SU-DHL-6 (cell line): Measurements from ENCODE around the gene ADK.

ENCODE experiments used
- H2AFZ ChIP-seq: fragments of 200-600 bp; sonication (generic); 2 replicates; pipeline ENCODE4 v1.6.1; 2014; ENCODE audit warnings: low read depth, mild to moderate bottlenecking, moderate library complexity, mixed read lengths, antibody characterized with exemption, low read length; ENCODE audit not compliant: severe bottlenecking
- H3F3A ChIP-seq: fragments of 200-600 bp; shearing (Covaris generic); 2 replicates; pipeline ENCODE4 v1.6.0; 2016; ENCODE audit warnings: antibody characterized with exemption, mild to moderate bottlenecking; ENCODE audit not compliant: insufficient read depth
- H3K27ac ChIP-seq: fragments of 200-600 bp; sonication (generic); 2 replicates; pipeline ENCODE4 v1.5.1; 2016; ENCODE audit warnings: low read depth, mild to moderate bottlenecking, low read length, moderate library complexity, mixed read lengths
- H3K27me3 ChIP-seq: fragments of 200-600 bp; sonication (generic), shearing (Covaris generic); 2 replicates; pipeline ENCODE4 v1.6.0; 2014; ENCODE audit warnings: mild to moderate bottlenecking, low read length
- H3K36me3 ChIP-seq: fragments of 200-600 bp; sonication (generic); 2 replicates; pipeline ENCODE4 v1.6.1; 2014; ENCODE audit warnings: mild to moderate bottlenecking, low read length, mixed read lengths
- H3K4me2 ChIP-seq: fragments of 300-600, 200-600 bp; shearing (Covaris generic), sonication (generic); 2 replicates; pipeline ENCODE4 v1.6.0; 2014; ENCODE audit warnings: low read length, low read depth, mild to moderate bottlenecking; ENCODE audit not compliant: poor library complexity, severe bottlenecking
- H3K4me3 ChIP-seq: fragments of 200-600 bp; sonication (generic); 2 replicates; pipeline ENCODE4 v1.5.1; 2014; ENCODE audit warnings: antibody characterized with exemption, low read length, mild to moderate bottlenecking, mixed read lengths; ENCODE audit not compliant: insufficient read depth, poor library complexity, severe bottlenecking
- H3K79me2 ChIP-seq: fragments of 200-600 bp; sonication (generic); 2 replicates; pipeline ENCODE4 v1.6.1; 2014; ENCODE audit warnings: mild to moderate bottlenecking, low read length, moderate library complexity; ENCODE audit not compliant: insufficient read depth
- H3K9ac ChIP-seq: fragments of 200-600 bp; sonication (generic); 2 replicates; pipeline ENCODE4 v1.7.0; 2014; ENCODE audit warnings: mild to moderate bottlenecking, low read length
- H3K9me2 ChIP-seq: fragments of 200-600 bp; sonication (generic); replicated peaks from 2 replicates; pipeline ENCODE4 v1.6.1; 2014; ENCODE audit warnings: low read length; ENCODE audit not compliant: insufficient read depth
- H3K9me3 ChIP-seq: fragments of 200-600 bp; sonication (generic); 2 replicates; pipeline ENCODE4 v1.6.1; 2014; ENCODE audit warnings: low read length, mixed read lengths; ENCODE audit not compliant: insufficient read depth
- H4K20me1 ChIP-seq: fragments of 200-600 bp; sonication (generic); 2 replicates; pipeline ENCODE4 v1.6.1; 2014; ENCODE audit warnings: low read depth, mild to moderate bottlenecking, antibody characterized with exemption, low read length, moderate library complexity, mixed read lengths
- CTCF ChIP-seq: fragments of 200-600 bp; sonication (generic); IDR thresholded peaks from one replicate; pipeline ENCODE4 v1.5.1; 2017; ENCODE audit warnings: antibody characterized with exemption, mild to moderate bottlenecking, low read length, moderate library complexity; ENCODE audit not compliant: insufficient read depth, poor library complexity, severe bottlenecking
- EZH2phosphoT487 ChIP-seq: fragments of 200-600 bp; sonication (generic), shearing (Covaris generic); conservative IDR thresholded peaks from 2 replicates; pipeline ENCODE4 v1.6.1; 2018; ENCODE audit warnings: mild to moderate bottlenecking, antibody characterized with exemption, low read length, moderate library complexity, mixed read lengths

ADK gene

GRCh38 chr10:74651565-74651964 is 500.5 kb downstream of the ADK start:
- Histone ChIP-seq H3K79me2 (no peaks in the 10 kb centered on the region), H3K9me3 (no peaks in the 10 kb centered on the region), H3K4me2 (no peak overlapping the region), H4K20me1 (no peaks in the 10 kb centered on the region), H3K4me3 (no peak overlapping the region), H3K9ac (no peak overlapping the region), H3K27me3 (no peaks in the 10 kb centered on the region), H3K36me3 (no peaks in the 10 kb centered on the region), H3K27ac (no peak overlapping the region), H3K9me2 (no peaks in the 10 kb centered on the region), H3F3A (no peaks in the 10 kb centered on the region), H2AFZ (no peak overlapping the region)
- TF ChIP-seq EZH2phosphoT487 (no peak), CTCF (no peak)

GRCh38 chr10:74652664-74653063 is 501.6 kb downstream of the ADK start:
- Histone ChIP-seq H2AFZ (no peak overlapping the region), H3K9ac (no peak overlapping the region), H3F3A (no peaks in the 10 kb centered on the region), H3K9me3 (no peaks in the 10 kb centered on the region), H3K27me3 (no peaks in the 10 kb centered on the region), H3K9me2 (no peaks in the 10 kb centered on the region), H3K36me3 (no peaks in the 10 kb centered on the region), H3K27ac (no peak overlapping the region), H4K20me1 (no peaks in the 10 kb centered on the region), H3K4me3 (no peak overlapping the region), H3K4me2 (no peak overlapping the region), H3K79me2 (no peaks in the 10 kb centered on the region)
- TF ChIP-seq CTCF: no peak
- no peak for TF ChIP-seq EZH2phosphoT487

GRCh38 chr10:74658511-74658910 is 507.5 kb downstream of the ADK start:
- TF ChIP-seq CTCF (no peak), EZH2phosphoT487 (no peak)
- H3F3A ChIP-seq: no peaks in the 10 kb centered on the region
- H4K20me1 ChIP-seq: no peaks in the 10 kb centered on the region
- no peak overlapping the region for H3K4me3 ChIP-seq
- H3K4me2 ChIP-seq: no peak overlapping the region
- H3K27me3 ChIP-seq: no peaks in the 10 kb centered on the region
- H3K9me3 ChIP-seq: no peaks in the 10 kb centered on the region
- H3K27ac ChIP-seq: no peak overlapping the region
- no peaks in the 10 kb centered on the region for H3K36me3 ChIP-seq
- no peaks in the 10 kb centered on the region for H3K79me2 ChIP-seq
- no peak overlapping the region for H2AFZ ChIP-seq
- no peaks in the 10 kb centered on the region for H3K9me2 ChIP-seq
- H3K9ac ChIP-seq: no peak overlapping the region

GRCh38 chr10:74662635-74663034 is 511.6 kb downstream of the ADK start:
- Histone ChIP-seq H3F3A (no peaks in the 10 kb centered on the region), H2AFZ (no peak overlapping the region), H4K20me1 (no peaks in the 10 kb centered on the region), H3K9me2 (no peaks in the 10 kb centered on the region), H3K27ac (no peak overlapping the region), H3K79me2 (no peaks in the 10 kb centered on the region), H3K4me2 (no peak overlapping the region), H3K9me3 (no peaks in the 10 kb centered on the region), H3K4me3 (no peak overlapping the region), H3K36me3 (no peaks in the 10 kb centered on the region), H3K9ac (no peak overlapping the region), H3K27me3 (no peaks in the 10 kb centered on the region)
- TF ChIP-seq EZH2phosphoT487: no peak
- TF ChIP-seq CTCF: no peak
